HepG2 (cell line): ENCODE data around the gene DGKD. TPM values are rescaled to one million over a fixed set of nuclear protein-coding genes. Genes with fewer than 3 reads are reported as not detected.

Source experiments
- ATAD3A ChIP-seq: sonication (generic); formaldehyde crosslinking; IDR thresholded peaks from 2 replicates; pipeline ENCODE4 v1.4.0; 2020; ENCODE audit warnings: missing genetic modification reagents
- ETV6 ChIP-seq: sonication (generic); formaldehyde crosslinking; conservative IDR thresholded peaks from 2 replicates; pipeline ENCODE4 v1.4.0; 2020; ENCODE audit warnings: missing genetic modification reagents
- FOXK2 ChIP-seq: fragments of 450-650 bp; IDR thresholded peaks from 2 replicates; pipeline ENCODE4 v1.6.1; 2016
- HDAC2 ChIP-seq: sonication (generic); formaldehyde crosslinking; IDR thresholded peaks from 2 replicates; pipeline ENCODE4 v1.4.0; 2020; ENCODE audit warnings: missing genetic modification reagents
- IRX3 ChIP-seq: sonication (generic); formaldehyde crosslinking; IDR thresholded peaks from 2 replicates; pipeline ENCODE4 v1.8.1; 2023; ENCODE audit warnings: mild to moderate bottlenecking, low read depth, missing genetic modification reagents, borderline replicate concordance
- MEIS1 ChIP-seq: sonication (generic); formaldehyde crosslinking; IDR thresholded peaks from 2 replicates; pipeline ENCODE4 v1.9.0; 2021; ENCODE audit warnings: mild to moderate bottlenecking, missing genetic modification reagents, moderate library complexity, borderline replicate concordance
- MZF1 ChIP-seq: sonication (generic); formaldehyde crosslinking; IDR thresholded peaks from 2 replicates; pipeline ENCODE4 v1.8.1; 2023; ENCODE audit warnings: mild to moderate bottlenecking, missing genetic modification reagents, borderline replicate concordance
- NR1H2 ChIP-seq: sonication (generic); formaldehyde crosslinking; IDR thresholded peaks from 2 replicates; pipeline ENCODE4 v1.8.1; 2022; ENCODE audit warnings: low read depth, missing genetic modification reagents, borderline replicate concordance
- RBM39 ChIP-seq: fragments of 200-400 bp; formaldehyde crosslinking; IDR thresholded peaks from one replicate; pipeline ENCODE4 v1.6.1; 2018; ENCODE audit warnings: antibody characterized with exemption, mild to moderate bottlenecking, low read depth, low read length; ENCODE audit not compliant: poor library complexity, severe bottlenecking
- RFX5 ChIP-seq: IDR thresholded peaks from 2 replicates; pipeline ENCODE4 v1.6.1; 2011; ENCODE audit warnings: low read depth, low read length, improper control_type of control experiment
- SRY ChIP-seq: sonication (generic); formaldehyde crosslinking; IDR thresholded peaks from 2 replicates; pipeline ENCODE4 v1.8.0; 2022; ENCODE audit warnings: mild to moderate bottlenecking, missing genetic modification reagents
- ZBTB7B ChIP-seq: sonication (generic); formaldehyde crosslinking; IDR thresholded peaks from 2 replicates; pipeline ENCODE4 v1.4.0; 2020; ENCODE audit warnings: missing genetic modification reagents
- ZNF17 ChIP-seq: sonication (generic); formaldehyde crosslinking; IDR thresholded peaks from 2 replicates; pipeline ENCODE4 v1.5.0; 2020; ENCODE audit warnings: mild to moderate bottlenecking, missing genetic modification reagents
- ZNF235 ChIP-seq: sonication (generic); formaldehyde crosslinking; IDR thresholded peaks from 2 replicates; pipeline ENCODE4 v1.8.1; 2023; ENCODE audit warnings: mild to moderate bottlenecking, missing genetic modification reagents, borderline replicate concordance
- ZNF615 ChIP-seq: sonication (generic); formaldehyde crosslinking; IDR thresholded peaks from 2 replicates; pipeline ENCODE4 v1.5.0; 2020; ENCODE audit warnings: mild to moderate bottlenecking, missing genetic modification reagents, borderline replicate concordance
- polyA plus RNA-seq, 8 experiments: library from polyadenylated mRNA; depleted of rRNA in 3 of 8; stranded (reverse) in 7 of 8; unstranded in 1 of 8; fragments of >200 nt; fragmentation: Illumina TruSeq in 4 of 8; extraction: Trizol in 4 of 8; gene quantifications; 2 replicates each; pipeline versions ENCODE4 v1.2.1 to v1.2.3, GENCODE V29; 2011 to 2016; ENCODE audit warnings: low read depth in 4 of 8, missing spikeins in 1 of 8, mixed read lengths in 1 of 8; ENCODE audit not compliant: insufficient read depth in 1 of 8
- total RNA-seq, 5 experiments: library from RNA; depleted of rRNA; stranded (reverse); fragments of >200 nt; fragmentation: Illumina TruSeq; extraction: Trizol; gene quantifications; 2 replicates each; pipeline ENCODE4 v1.2.3, GENCODE V29; 2016; ENCODE audit warnings: low read depth in 1 of 5
- TF ChIP-seq, protein P1 (sequence below): sonication (generic); formaldehyde crosslinking; IDR thresholded peaks from 2 replicates; pipeline ENCODE4 v1.8.1; 2023; ENCODE audit warnings: mild to moderate bottlenecking, missing genetic modification reagents
- TF ChIP-seq, protein P2 (sequence below): sonication (generic); formaldehyde crosslinking; IDR thresholded peaks from 2 replicates; pipeline ENCODE4 v1.4.0; 2020; ENCODE audit warnings: missing genetic modification reagents
- TF ChIP-seq, protein P3 (sequence below): sonication (generic); formaldehyde crosslinking; IDR thresholded peaks from 2 replicates; pipeline ENCODE4 v1.4.0; 2020; ENCODE audit warnings: missing genetic modification reagents; ENCODE audit errors: not compliant biosample characterization
- TF ChIP-seq, protein P4 (sequence below): sonication (generic); formaldehyde crosslinking; IDR thresholded peaks from 2 replicates; pipeline ENCODE4 v1.4.0; 2020; ENCODE audit warnings: mild to moderate bottlenecking, missing genetic modification reagents

Gene DGKD
- total and polyA plus RNA-seq, 2 of the 13 experiments (the other 11 are each of a cell fraction or from before 2014, with no cell fraction given) = 24.5 to 33.2 TPM

DNA sequence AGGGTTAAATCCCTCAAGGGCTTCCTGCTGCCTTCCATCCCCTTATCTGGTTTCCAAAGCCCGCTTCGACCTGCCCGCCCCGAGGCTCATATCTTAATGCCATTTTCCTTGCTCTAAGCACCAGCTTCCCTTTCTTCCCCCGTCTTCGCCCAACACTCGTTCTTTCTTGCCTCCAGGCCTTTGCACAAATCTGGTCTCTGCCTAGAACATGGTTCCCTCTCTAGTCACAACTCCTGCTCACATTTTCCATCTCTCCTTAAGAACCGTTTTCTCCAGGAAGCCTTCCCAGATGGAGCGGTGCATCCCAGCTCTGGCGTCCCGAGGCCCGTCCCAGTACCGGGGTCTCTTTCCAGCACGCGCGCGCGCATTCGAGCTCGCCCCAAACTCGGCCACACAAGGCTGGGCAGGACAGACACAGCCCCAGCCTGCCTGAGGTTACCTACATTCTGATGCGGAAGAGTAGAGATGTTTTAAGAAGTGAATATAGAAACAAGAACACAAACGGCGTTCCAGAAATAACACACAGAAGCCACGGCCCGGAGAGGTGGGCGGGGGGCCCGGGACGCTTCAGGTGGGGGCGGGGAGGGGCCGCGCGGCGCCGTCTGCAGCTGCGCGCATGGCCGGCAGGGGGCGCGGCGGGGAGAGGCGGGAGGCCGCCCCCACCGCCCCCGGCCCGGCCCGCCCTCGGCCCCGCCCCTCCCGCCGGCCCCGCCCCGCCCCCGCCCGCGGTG is at the start of gene DGKD (continued):
- TF ChIP-seq RFX5 (no peak), ZNF17 (CRISPR knock-in tag) (no peak), RBM39 (no peak), ZBTB7B (CRISPR knock-in tag) (peak; percentile 80; the same call in 1 of the 2 replicates), HDAC2 (CRISPR knock-in tag) (no peak; the same call in 1 of the 2 replicates), ZNF615 (CRISPR knock-in tag) (0 out of 2 replicates have a peak, but pooled peaks have one; percentile 78), SRY (CRISPR knock-in tag) (0 out of 2 replicates have a peak, but pooled peaks have one; percentile 54), ATAD3A (CRISPR knock-in tag) (no peak), IRX3 (CRISPR knock-in tag) (no peak), FOXK2 (no peak), NR1H2 (CRISPR knock-in tag) (no peak), MEIS1 (CRISPR knock-in tag) (peak; percentile 45; the same call in 1 of the 2 replicates), MZF1 (CRISPR knock-in tag) (no peak), ZNF235 (CRISPR knock-in tag) (no peak), ETV6 (CRISPR knock-in tag) (no peak)
- TF ChIP-seq, protein P1, sequence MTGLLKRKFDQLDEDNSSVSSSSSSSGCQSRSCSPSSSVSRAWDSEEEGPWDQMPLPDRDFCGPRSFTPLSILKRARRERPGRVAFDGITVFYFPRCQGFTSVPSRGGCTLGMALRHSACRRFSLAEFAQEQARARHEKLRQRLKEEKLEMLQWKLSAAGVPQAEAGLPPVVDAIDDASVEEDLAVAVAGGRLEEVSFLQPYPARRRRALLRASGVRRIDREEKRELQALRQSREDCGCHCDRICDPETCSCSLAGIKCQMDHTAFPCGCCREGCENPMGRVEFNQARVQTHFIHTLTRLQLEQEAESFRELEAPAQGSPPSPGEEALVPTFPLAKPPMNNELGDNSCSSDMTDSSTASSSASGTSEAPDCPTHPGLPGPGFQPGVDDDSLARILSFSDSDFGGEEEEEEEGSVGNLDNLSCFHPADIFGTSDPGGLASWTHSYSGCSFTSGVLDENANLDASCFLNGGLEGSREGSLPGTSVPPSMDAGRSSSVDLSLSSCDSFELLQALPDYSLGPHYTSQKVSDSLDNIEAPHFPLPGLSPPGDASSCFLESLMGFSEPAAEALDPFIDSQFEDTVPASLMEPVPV (CRISPR knock-in tag) = no peak
- TF ChIP-seq, protein P2, sequence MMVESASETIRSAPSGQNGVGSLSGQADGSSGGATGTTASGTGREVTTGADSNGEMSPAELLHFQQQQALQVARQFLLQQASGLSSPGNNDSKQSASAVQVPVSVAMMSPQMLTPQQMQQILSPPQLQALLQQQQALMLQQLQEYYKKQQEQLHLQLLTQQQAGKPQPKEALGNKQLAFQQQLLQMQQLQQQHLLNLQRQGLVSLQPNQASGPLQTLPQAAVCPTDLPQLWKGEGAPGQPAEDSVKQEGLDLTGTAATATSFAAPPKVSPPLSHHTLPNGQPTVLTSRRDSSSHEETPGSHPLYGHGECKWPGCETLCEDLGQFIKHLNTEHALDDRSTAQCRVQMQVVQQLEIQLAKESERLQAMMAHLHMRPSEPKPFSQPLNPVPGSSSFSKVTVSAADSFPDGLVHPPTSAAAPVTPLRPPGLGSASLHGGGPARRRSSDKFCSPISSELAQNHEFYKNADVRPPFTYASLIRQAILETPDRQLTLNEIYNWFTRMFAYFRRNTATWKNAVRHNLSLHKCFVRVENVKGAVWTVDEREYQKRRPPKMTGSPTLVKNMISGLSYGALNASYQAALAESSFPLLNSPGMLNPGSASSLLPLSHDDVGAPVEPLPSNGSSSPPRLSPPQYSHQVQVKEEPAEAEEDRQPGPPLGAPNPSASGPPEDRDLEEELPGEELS (CRISPR knock-in tag) = peak; percentile 60; the same call in 1 of the 2 replicates
- TF ChIP-seq, protein P3, sequence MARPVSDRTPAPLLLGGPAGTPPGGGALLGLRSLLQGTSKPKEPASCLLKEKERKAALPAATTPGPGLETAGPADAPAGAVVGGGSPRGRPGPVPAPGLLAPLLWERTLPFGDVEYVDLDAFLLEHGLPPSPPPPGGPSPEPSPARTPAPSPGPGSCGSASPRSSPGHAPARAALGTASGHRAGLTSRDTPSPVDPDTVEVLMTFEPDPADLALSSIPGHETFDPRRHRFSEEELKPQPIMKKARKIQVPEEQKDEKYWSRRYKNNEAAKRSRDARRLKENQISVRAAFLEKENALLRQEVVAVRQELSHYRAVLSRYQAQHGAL (CRISPR knock-in tag) = no peak
- TF ChIP-seq, protein P4, sequence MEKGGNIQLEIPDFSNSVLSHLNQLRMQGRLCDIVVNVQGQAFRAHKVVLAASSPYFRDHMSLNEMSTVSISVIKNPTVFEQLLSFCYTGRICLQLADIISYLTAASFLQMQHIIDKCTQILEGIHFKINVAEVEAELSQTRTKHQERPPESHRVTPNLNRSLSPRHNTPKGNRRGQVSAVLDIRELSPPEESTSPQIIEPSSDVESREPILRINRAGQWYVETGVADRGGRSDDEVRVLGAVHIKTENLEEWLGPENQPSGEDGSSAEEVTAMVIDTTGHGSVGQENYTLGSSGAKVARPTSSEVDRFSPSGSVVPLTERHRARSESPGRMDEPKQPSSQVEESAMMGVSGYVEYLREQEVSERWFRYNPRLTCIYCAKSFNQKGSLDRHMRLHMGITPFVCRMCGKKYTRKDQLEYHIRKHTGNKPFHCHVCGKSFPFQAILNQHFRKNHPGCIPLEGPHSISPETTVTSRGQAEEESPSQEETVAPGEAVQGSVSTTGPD = no peak
